Body of pancreas (tissue), 4 donors: ENCODE data around the gene PYGO1. TPM values are rescaled to one million over a fixed set of nuclear protein-coding genes. Genes with fewer than 3 reads are reported as not detected.
"Not testable (repeated sequence)": the region's sequence is repeated elsewhere in the genome, so short reads cannot be mapped to it uniquely, and the experiment has no call there.

Experiments used
- ATAC-seq: fragments of 150-250 bp; one replicate; pipeline ENCODE4 v1.9.1; 2016
- DNase-seq, 4 donors: peaks; one replicate each; pipeline ENCODE4 v3.0.0-alpha.2; 2019
- H3K27ac ChIP-seq, 4 donors: fragments of 200-600 bp; sonication (generic); 1 replicate in 3 of 4; 2 replicates in 1 of 4; pipeline versions ENCODE4 v1.5.1 to v1.6.1; 2016 to 2019; ENCODE audit warnings: mild to moderate bottlenecking in 1 of 4, mixed read lengths in 1 of 4, moderate library complexity in 1 of 4
- H3K27me3 ChIP-seq, 2 donors: fragments of 200-600 bp; sonication (generic); one replicate each; pipeline ENCODE4 v1.6.0; 2016; ENCODE audit warnings: mild to moderate bottlenecking in 1 of 2
- H3K36me3 ChIP-seq, 2 donors: fragments of 200-600 bp; sonication (generic); replicated peaks in 1 of 2; 2 replicates each; pipeline ENCODE4 v1.5.1; 2016; ENCODE audit warnings: low read depth in 2 of 2; ENCODE audit not compliant: insufficient read depth in 1 of 2
- H3K4me1 ChIP-seq: fragments of 200-600 bp; sonication (generic); one replicate; pipeline ENCODE4 v1.6.0; 2016
- H3K4me3 ChIP-seq, 2 donors: fragments of 200-600 bp; sonication (generic); 1 replicate in 1 of 2; 2 replicates in 1 of 2; pipeline ENCODE4 v1.5.1; 2016 to 2019
- H3K9me3 ChIP-seq, 3 donors: fragments of 200-600 bp; sonication (generic); 1 replicate in 2 of 3; 2 replicates in 1 of 3; pipeline ENCODE4 v1.5.1; 2016
- CTCF ChIP-seq, 7 experiments: fragments of 450-650 bp in 4 of 7; fragments of 200-600 bp in 3 of 7; sonication (generic) in 3 of 7; IDR thresholded peaks; one replicate each; pipeline ENCODE4 v1.5.1; 2016 to 2019; ENCODE audit warnings: antibody characterized with exemption in 7 of 7
- POLR2A ChIP-seq, 3 donors: fragments of 450-650 bp; IDR thresholded peaks; one replicate each; pipeline ENCODE4 v1.6.1; 2016; ENCODE audit warnings: antibody characterized with exemption in 3 of 3, mild to moderate bottlenecking in 2 of 3
- WGBS, 2 donors: methylation state at CpG; one replicate each; pipeline ENCODE4 v1.1.5; 2017; 5-methylcytosine and 5-hydroxymethylcytosine counted together
- intact Hi-C: fragments of 100-400 bp; cut with DNase I; formaldehyde crosslinking; loops from one replicate; pipeline ENCODE4 v1.15.1; 2023
- total RNA-seq, 2 donors: library from RNA; depleted of rRNA; stranded (reverse); fragments of >200 nt; gene quantifications; one replicate each; pipeline ENCODE4 v1.1.0, GENCODE V29; 2016

PYGO1 gene
- total RNA-seq, 2 donors from 2014 or later, result 1.3 to 2.6 TPM

DNA sequence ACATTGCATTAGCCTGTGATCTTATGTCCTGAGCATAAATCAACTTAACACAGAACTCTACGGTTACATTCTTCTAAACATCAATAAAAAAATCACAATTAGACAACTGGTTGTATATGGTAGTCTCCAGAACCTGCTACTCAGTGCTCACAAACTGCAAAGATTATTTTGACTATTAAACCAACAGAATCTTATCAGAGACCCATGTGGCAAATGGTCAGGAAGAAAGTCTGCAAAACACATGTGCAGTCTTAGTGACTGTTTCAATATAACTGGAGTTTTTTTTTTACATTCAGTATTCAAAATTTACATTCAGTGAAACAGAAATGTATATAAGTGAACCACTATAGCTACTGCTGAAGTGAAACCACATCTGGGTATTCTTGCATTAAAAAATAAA, 27.3 kb upstream of the PYGO1 start:
- TF ChIP-seq POLR2A (IDR thresholded peaks at IDR 0.05), result no peak
- TF ChIP-seq CTCF (IDR thresholded peaks at IDR 0.05), result no peak
- Histone ChIP-seq H3K4me1 (no peaks in the 10 kb centered on the region), H3K27ac (no peak overlapping the region), H3K27me3 (no peaks in the 10 kb centered on the region), H3K9me3 (no peaks in the 10 kb centered on the region), H3K4me3 (no peak overlapping the region), H3K36me3 (no peaks in the 10 kb centered on the region)
- ATAC-seq (no peak), DNase-seq (no peak)
- intact Hi-C loops, result no loop called here
- 26 to 43% methylated on average over 1 of the region's 1 CpG for WGBS, 2 donors

GRCh38 chr15:55613727-55614126, 25.6 kb upstream of the PYGO1 start:
- DNase-seq (no peak), ATAC-seq (no peak)
- Histone ChIP-seq H3K9me3 (no peaks in the 10 kb centered on the region), H3K36me3 (no peaks in the 10 kb centered on the region), H3K27me3 (no peaks in the 10 kb centered on the region), H3K27ac (no peak overlapping the region), H3K4me3 (no peak overlapping the region), H3K4me1 (no peaks in the 10 kb centered on the region)
- TF ChIP-seq CTCF (IDR thresholded peaks at IDR 0.05), result no peak
- TF ChIP-seq POLR2A (IDR thresholded peaks at IDR 0.05), result no peak
- intact Hi-C loops, result no loop called here
- 71 to 81% methylated on average over 4 of the region's 4 CpGs for WGBS, 2 donors

- no peak overlapping the region for H3K27ac ChIP-seq
- H3K4me3 ChIP-seq, result no peak overlapping the region
- no peak for TF ChIP-seq POLR2A (IDR thresholded peaks at IDR 0.05)
- TF ChIP-seq CTCF (IDR thresholded peaks at IDR 0.05), result no peak
- WGBS, 2 donors, result 82 to 86% methylated on average over 5 of the region's 5 CpGs
- H3K27me3 ChIP-seq, result no peaks in the 10 kb centered on the region
- intact Hi-C loops, result no loop called here
- DNase-seq, result no peak
- no peak for ATAC-seq
- H3K36me3 ChIP-seq, result no peaks in the 10 kb centered on the region
- H3K9me3 ChIP-seq, result no peaks in the 10 kb centered on the region
- H3K4me1 ChIP-seq, result no peaks in the 10 kb centered on the region
These were observed 18.1 kb upstream of the PYGO1 start for GRCh38 chr15:55606214-55606613.

DNA sequence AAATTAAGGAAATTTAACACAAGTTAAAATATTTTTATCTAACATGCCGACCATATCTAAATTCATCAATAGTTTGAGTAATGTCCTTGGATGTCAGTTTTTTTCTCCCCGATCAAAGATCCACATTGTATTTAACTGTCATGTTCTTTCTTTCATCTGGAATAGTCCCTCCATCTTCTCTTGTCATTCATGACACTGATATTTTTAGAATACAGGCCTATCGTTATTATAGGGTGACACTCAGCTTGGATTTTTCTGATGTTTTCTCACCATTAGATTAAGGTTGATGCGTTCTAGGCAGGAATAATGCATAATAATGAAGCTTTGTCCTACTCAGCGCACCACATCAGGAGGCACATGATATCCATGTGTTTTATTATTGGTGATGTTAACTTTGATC, 13.2 kb upstream of the PYGO1 start:
- no peak for ATAC-seq
- Histone ChIP-seq H3K27ac (no peak overlapping the region), H3K4me3 (no peak overlapping the region), H3K9me3 (no peaks in the 10 kb centered on the region), H3K36me3 (no peaks in the 10 kb centered on the region), H3K4me1 (no peaks in the 10 kb centered on the region), H3K27me3 (no peaks in the 10 kb centered on the region)
- intact Hi-C loops, result no loop called here
- 53 to 56% methylated on average over 5 of the region's 5 CpGs for WGBS, 2 donors
- no peak for DNase-seq
- no peak for TF ChIP-seq CTCF (IDR thresholded peaks at IDR 0.05)
- TF ChIP-seq POLR2A (IDR thresholded peaks at IDR 0.05), result no peak

DNA sequence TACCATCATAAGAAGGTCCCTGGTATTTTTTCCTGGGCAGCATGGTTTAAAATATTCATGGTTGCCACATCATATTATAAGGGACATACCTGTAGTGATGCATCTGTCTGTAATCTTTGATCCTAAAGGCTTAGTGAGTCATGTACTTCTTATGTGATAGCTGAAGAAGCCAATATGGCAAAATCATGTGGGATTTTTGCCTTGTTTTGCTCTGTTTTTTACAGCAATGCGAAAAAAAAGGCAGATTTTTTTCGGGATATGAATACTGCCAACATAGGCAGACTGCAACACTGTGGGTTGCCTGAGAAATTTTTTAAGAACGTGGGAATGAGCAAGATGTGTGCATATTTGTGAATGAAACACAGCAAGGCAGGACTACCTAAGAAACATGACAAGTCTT, 11.3 kb upstream of the PYGO1 start:
- TF ChIP-seq CTCF (IDR thresholded peaks at IDR 0.05) (no peak), POLR2A (IDR thresholded peaks at IDR 0.05) (no peak)
- H3K27me3 ChIP-seq, result no peaks in the 10 kb centered on the region
- no peaks in the 10 kb centered on the region for H3K9me3 ChIP-seq
- H3K4me1 ChIP-seq, result no peaks in the 10 kb centered on the region
- DNase-seq (no peak), ATAC-seq (no peak)
- H3K36me3 ChIP-seq, result no peaks in the 10 kb centered on the region
- H3K27ac ChIP-seq, result no peak overlapping the region
- intact Hi-C loops, result no loop called here
- H3K4me3 ChIP-seq, result no peak overlapping the region
- WGBS, 2 donors, result 58 to 64% methylated on average over 3 of the region's 3 CpGs

DNA sequence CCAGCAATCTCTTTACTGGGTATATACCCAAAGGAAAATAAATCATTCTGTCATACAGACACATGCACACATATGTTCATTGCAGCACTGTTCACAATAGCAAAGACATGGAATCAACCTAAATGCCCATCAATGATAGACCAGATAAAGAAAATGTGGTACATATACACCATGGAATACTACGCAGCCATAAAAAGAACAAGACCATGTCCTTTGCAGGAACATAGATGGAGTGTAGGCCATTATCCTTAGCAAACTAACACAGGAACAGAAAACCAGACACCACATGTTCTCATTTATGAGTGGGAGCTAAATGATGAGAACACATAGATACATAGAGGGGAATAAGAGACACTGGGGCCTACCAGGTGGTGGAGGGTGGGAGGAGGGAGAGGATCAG, 4.9 kb upstream of the PYGO1 start:
- H3K4me1 ChIP-seq, H3K36me3 ChIP-seq, H3K27me3 ChIP-seq, H3K4me3 ChIP-seq, intact Hi-C loops, DNase-seq, ATAC-seq, H3K9me3 ChIP-seq, H3K27ac ChIP-seq: not testable (repeated sequence)
- WGBS, 2 donors, result 96% methylated on average over 1 of the region's 1 CpG
